HEK293 (cell line): ENCODE measurements around the gene DCX.

Experiments used
- CTCF ChIA-PET: fragments of 350-600 bp; formaldehyde crosslinking; extraction: SDS; loops from one replicate; lab custom pipeline; 2021; ENCODE audit warnings: antibody characterized with exemption; lab: Yijun Ruan, JAX
- POLR2A ChIA-PET: fragments of 300-600 bp; formaldehyde crosslinking; extraction: SDS; loops from one replicate; lab custom pipeline; 2020; ENCODE audit warnings: antibody characterized with exemption, inconsistent platforms; lab: Yijun Ruan, JAX
- H3K27ac ChIP-seq: fragments of 200-500 bp; sonication (Bioruptor generic); 2 replicates; pipeline ENCODE4 v1.5.1; 2014; ENCODE audit warnings: low read depth, low read length, control low read depth, inconsistent platforms; ENCODE audit errors: extremely low read depth
- H3K36me3 ChIP-seq, 2 experiments: fragments of 200-500 bp in 1 of 2; sonication (Bioruptor generic) in 1 of 2; 1 replicate in 1 of 2; 2 replicates in 1 of 2; pipeline ENCODE4 v1.5.1; 2014 to 2017; ENCODE audit warnings: inconsistent platforms in 2 of 2, low read length in 2 of 2; ENCODE audit not compliant: control insufficient read depth in 2 of 2, insufficient read depth in 1 of 2
- H3K4me1 ChIP-seq: fragments of 200-500 bp; sonication (Bioruptor generic); 2 replicates; pipeline ENCODE4 v1.5.1; 2014; ENCODE audit warnings: mild to moderate bottlenecking, low read length, inconsistent platforms; ENCODE audit not compliant: control insufficient read depth, insufficient read depth
- H3K4me3 ChIP-seq: 2 replicates; pipeline ENCODE4 v1.5.1; 2011; ENCODE audit warnings: low read depth, mild to moderate bottlenecking, control low read depth, low read length, moderate library complexity
- H3K9me3 ChIP-seq: fragments of 200-500 bp; sonication (Bioruptor generic); 2 replicates; pipeline ENCODE4 v1.5.1; 2014; ENCODE audit warnings: low read depth, low read length, inconsistent platforms; ENCODE audit not compliant: control insufficient read depth, insufficient read depth
- HOXC10 ChIP-seq: sonication (generic); formaldehyde crosslinking; IDR thresholded peaks from 2 replicates; pipeline ENCODE4 v1.8.1; 2023; ENCODE audit warnings: mild to moderate bottlenecking, missing genetic modification reagents
- PRDM10 ChIP-seq: fragments of 450-650 bp; formaldehyde crosslinking; IDR thresholded peaks from 2 replicates; pipeline ENCODE4 v1.5.1; 2016; ENCODE audit warnings: missing biosample characterization, missing genetic modification characterization
- SP2 ChIP-seq: fragments of 450-650 bp; formaldehyde crosslinking; IDR thresholded peaks from 2 replicates; pipeline ENCODE4 v1.5.1; 2016; ENCODE audit warnings: missing biosample characterization, missing genetic modification characterization
- ZBTB20 ChIP-seq: fragments of 450-650 bp; formaldehyde crosslinking; IDR thresholded peaks from 2 replicates; pipeline ENCODE4 v1.5.1; 2016; ENCODE audit warnings: missing biosample characterization, missing genetic modification characterization
- ZFHX2 ChIP-seq: fragments of 450-650 bp; formaldehyde crosslinking; conservative IDR thresholded peaks from 2 replicates; pipeline ENCODE4 v1.5.1; 2016; ENCODE audit warnings: missing biosample characterization, missing genetic modification characterization
- ZFP69B ChIP-seq: fragments of 450-650 bp; formaldehyde crosslinking; IDR thresholded peaks from 2 replicates; pipeline ENCODE4 v1.5.1; 2016; ENCODE audit warnings: missing biosample characterization, missing genetic modification characterization
- ZNF214 ChIP-seq: fragments of 450-650 bp; formaldehyde crosslinking; IDR thresholded peaks from 2 replicates; pipeline ENCODE4 v1.5.1; 2017; ENCODE audit warnings: missing biosample characterization, mild to moderate bottlenecking, missing genetic modification characterization, borderline replicate concordance
- ZNF26 ChIP-seq: fragments of 450-650 bp; formaldehyde crosslinking; IDR thresholded peaks from 2 replicates; pipeline ENCODE4 v1.5.1; 2016; ENCODE audit warnings: missing biosample characterization, missing genetic modification characterization
- ZNF280D ChIP-seq: fragments of 450-650 bp; formaldehyde crosslinking; IDR thresholded peaks from 2 replicates; pipeline ENCODE4 v1.5.1; 2016; ENCODE audit warnings: missing biosample characterization, missing genetic modification characterization
- ZNF335 ChIP-seq: fragments of 450-650 bp; formaldehyde crosslinking; conservative IDR thresholded peaks from 2 replicates; pipeline ENCODE4 v1.5.1; 2016; ENCODE audit warnings: missing biosample characterization, missing genetic modification characterization
- ZNF394 ChIP-seq: fragments of 450-650 bp; formaldehyde crosslinking; IDR thresholded peaks from 2 replicates; pipeline ENCODE4 v1.5.1; 2016; ENCODE audit warnings: missing biosample characterization, missing genetic modification characterization, mild to moderate bottlenecking, moderate library complexity, borderline replicate concordance
- ZNF426 ChIP-seq: fragments of 450-650 bp; formaldehyde crosslinking; IDR thresholded peaks from 2 replicates; pipeline ENCODE4 v1.5.1; 2017; ENCODE audit warnings: missing biosample characterization, missing genetic modification characterization, mild to moderate bottlenecking, inconsistent platforms, moderate library complexity
- ZNF555 ChIP-seq: fragments of 450-650 bp; formaldehyde crosslinking; conservative IDR thresholded peaks from 2 replicates; pipeline ENCODE4 v1.5.1; 2017; ENCODE audit warnings: missing biosample characterization, mild to moderate bottlenecking, missing genetic modification characterization, inconsistent platforms
- ZNF629 ChIP-seq: fragments of 450-650 bp; formaldehyde crosslinking; IDR thresholded peaks from 2 replicates; pipeline ENCODE4 v1.5.1; 2017; ENCODE audit warnings: missing biosample characterization, missing genetic modification characterization
- ZSCAN16 ChIP-seq: fragments of 450-650 bp; formaldehyde crosslinking; IDR thresholded peaks from 2 replicates; pipeline ENCODE4 v1.5.1; 2016; ENCODE audit warnings: missing biosample characterization, missing genetic modification characterization
- ZSCAN30 ChIP-seq: fragments of 450-650 bp; IDR thresholded peaks from 2 replicates; pipeline ENCODE4 v1.5.1; 2018; ENCODE audit warnings: missing biosample characterization, mild to moderate bottlenecking, missing genetic modification characterization, moderate library complexity
- TF ChIP-seq, protein P1 (sequence below): fragments of 450-650 bp; formaldehyde crosslinking; IDR thresholded peaks from 2 replicates; pipeline ENCODE4 v1.5.1; 2016; ENCODE audit warnings: missing biosample characterization, missing genetic modification characterization, borderline replicate concordance
- TF ChIP-seq, protein P2 (sequence below): fragments of 450-650 bp; formaldehyde crosslinking; IDR thresholded peaks from 2 replicates; pipeline ENCODE4 v1.5.1; 2017; ENCODE audit warnings: missing biosample characterization, missing genetic modification characterization
- TF ChIP-seq, protein P3 (sequence below): fragments of 450-650 bp; formaldehyde crosslinking; optimal IDR thresholded peaks from 2 replicates; pipeline ENCODE3; 2016; ENCODE audit warnings: missing biosample characterization, mild to moderate bottlenecking, missing genetic modification characterization

DCX gene

DNA sequence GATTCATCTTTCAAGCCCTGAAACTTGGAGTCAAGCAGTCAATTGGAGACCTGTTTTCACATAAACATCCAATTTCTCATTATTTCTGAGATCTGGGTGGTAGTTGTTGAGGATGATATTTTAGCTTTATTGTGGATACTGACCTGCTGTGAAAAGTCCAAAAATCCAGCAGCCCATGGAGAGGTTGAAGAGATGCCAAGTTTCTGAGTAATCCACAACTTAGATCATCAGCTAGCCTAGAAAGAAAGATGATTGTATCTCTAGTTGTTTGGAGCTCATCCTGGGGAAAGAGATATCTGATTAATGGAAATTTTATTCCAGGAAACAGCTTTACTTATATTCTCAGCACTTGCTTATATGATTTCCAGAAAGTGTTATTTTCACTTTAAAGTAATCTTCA lies 48.6 kb upstream of the DCX start:
- CTCF ChIA-PET = interaction anchor here (0.6 kb wide), 2 partner anchors 19 to 28 kb away, joined by 3 read pairs; no protein-coding TSS in a partner anchor

More for the DNA sequence above, 48.6 kb upstream of the DCX start:
- H3K27ac ChIP-seq = no peak overlapping the region
- no peak overlapping the region for H3K4me3 ChIP-seq
- POLR2A ChIA-PET = no interaction called here
- TF ChIP-seq ZNF555 (tag by site-specific recombination) (no peak), ZNF280D (tag by site-specific recombination) (no peak), ZNF26 (tag by site-specific recombination) (no peak), HOXC10 (CRISPR knock-in tag) (no peak), ZBTB20 (no peak), ZNF214 (tag by site-specific recombination) (no peak), ZSCAN16 (tag by site-specific recombination) (no peak), ZNF394 (tag by site-specific recombination) (no peak), ZSCAN30 (tag by site-specific recombination) (no peak), ZNF629 (tag by site-specific recombination) (no peak), ZNF426 (no peak), ZFHX2 (tag by site-specific recombination) (no peak), ZFP69B (no peak), ZNF335 (tag by site-specific recombination) (no peak), SP2 (tag by site-specific recombination) (no peak), PRDM10 (no peak)
- TF ChIP-seq, protein P1, sequence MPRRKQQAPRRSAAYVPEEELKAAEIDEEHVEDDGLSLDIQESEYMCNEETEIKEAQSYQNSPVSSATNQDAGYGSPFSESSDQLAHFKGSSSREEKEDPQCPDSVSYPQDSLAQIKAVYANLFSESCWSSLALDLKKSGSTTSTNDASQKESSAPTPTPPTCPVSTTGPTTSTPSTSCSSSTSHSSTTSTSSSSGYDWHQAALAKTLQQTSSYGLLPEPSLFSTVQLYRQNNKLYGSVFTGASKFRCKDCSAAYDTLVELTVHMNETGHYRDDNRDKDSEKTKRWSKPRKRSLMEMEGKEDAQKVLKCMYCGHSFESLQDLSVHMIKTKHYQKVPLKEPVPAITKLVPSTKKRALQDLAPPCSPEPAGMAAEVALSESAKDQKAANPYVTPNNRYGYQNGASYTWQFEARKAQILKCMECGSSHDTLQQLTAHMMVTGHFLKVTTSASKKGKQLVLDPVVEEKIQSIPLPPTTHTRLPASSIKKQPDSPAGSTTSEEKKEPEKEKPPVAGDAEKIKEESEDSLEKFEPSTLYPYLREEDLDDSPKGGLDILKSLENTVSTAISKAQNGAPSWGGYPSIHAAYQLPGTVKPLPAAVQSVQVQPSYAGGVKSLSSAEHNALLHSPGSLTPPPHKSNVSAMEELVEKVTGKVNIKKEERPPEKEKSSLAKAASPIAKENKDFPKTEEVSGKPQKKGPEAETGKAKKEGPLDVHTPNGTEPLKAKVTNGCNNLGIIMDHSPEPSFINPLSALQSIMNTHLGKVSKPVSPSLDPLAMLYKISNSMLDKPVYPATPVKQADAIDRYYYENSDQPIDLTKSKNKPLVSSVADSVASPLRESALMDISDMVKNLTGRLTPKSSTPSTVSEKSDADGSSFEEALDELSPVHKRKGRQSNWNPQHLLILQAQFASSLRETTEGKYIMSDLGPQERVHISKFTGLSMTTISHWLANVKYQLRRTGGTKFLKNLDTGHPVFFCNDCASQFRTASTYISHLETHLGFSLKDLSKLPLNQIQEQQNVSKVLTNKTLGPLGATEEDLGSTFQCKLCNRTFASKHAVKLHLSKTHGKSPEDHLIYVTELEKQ (tag by site-specific recombination) = no peak
- TF ChIP-seq, protein P2, sequence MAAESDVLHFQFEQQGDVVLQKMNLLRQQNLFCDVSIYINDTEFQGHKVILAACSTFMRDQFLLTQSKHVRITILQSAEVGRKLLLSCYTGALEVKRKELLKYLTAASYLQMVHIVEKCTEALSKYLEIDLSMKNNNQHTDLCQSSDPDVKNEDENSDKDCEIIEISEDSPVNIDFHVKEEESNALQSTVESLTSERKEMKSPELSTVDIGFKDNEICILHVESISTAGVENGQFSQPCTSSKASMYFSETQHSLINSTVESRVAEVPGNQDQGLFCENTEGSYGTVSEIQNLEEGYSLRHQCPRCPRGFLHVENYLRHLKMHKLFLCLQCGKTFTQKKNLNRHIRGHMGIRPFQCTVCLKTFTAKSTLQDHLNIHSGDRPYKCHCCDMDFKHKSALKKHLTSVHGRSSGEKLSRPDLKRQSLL (tag by site-specific recombination) = no peak
- TF ChIP-seq, protein P3, sequence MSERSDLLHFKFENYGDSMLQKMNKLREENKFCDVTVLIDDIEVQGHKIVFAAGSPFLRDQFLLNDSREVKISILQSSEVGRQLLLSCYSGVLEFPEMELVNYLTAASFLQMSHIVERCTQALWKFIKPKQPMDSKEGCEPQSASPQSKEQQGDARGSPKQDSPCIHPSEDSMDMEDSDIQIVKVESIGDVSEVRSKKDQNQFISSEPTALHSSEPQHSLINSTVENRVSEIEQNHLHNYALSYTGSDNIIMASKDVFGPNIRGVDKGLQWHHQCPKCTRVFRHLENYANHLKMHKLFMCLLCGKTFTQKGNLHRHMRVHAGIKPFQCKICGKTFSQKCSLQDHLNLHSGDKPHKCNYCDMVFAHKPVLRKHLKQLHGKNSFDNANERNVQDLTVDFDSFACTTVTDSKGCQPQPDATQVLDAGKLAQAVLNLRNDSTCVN (tag by site-specific recombination) = no peak
- H3K36me3 ChIP-seq = no peaks in the 10 kb centered on the region
- H3K9me3 ChIP-seq = no peaks in the 10 kb centered on the region
- H3K4me1 ChIP-seq = no peaks in the 10 kb centered on the region
